ENCODE results near the gene TRAPPC14. TPM values are rescaled to one million over a fixed set of nuclear protein-coding genes. Genes with fewer than 3 reads are reported as not detected.

The TRAPPC14 gene
- total and polyA plus RNA-seq, 2 of the 13 experiments (the other 11 are each of a cell fraction or from before 2014, with no cell fraction given) = 4.7 to 9.6 TPM

DNA sequence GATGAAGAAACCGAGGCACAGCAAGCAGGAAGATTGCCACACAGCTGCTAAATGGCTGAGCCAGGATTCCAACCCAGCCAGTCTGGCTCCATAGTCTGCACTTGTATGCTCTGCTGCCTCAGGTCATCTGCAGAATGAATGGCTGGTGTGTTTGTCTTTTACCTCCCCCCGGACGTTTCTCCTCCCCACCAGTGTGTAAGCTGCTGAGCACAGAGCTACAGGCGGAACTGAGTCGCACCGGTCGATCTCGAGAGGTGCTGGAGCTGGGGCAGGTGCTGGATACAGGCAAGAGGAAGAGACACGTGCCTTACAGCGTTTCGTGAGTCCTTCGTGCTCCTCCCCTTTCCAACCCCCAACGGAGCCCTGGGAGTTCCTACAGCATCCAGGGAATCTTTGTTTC lies 36.5 kb downstream of the TRAPPC14 start (continued):
- TF ChIP-seq, protein P1, sequence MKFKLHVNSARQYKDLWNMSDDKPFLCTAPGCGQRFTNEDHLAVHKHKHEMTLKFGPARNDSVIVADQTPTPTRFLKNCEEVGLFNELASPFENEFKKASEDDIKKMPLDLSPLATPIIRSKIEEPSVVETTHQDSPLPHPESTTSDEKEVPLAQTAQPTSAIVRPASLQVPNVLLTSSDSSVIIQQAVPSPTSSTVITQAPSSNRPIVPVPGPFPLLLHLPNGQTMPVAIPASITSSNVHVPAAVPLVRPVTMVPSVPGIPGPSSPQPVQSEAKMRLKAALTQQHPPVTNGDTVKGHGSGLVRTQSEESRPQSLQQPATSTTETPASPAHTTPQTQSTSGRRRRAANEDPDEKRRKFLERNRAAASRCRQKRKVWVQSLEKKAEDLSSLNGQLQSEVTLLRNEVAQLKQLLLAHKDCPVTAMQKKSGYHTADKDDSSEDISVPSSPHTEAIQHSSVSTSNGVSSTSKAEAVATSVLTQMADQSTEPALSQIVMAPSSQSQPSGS (CRISPR knock-in tag; IDR thresholded peaks at IDR 0.05) = peak; percentile 44; the same call in 1 of the 2 replicates
- TF ChIP-seq POLR2G (IDR thresholded peaks at IDR 0.05; ENCODE audit: low read depth, low read length) (peak; percentile 56; the same call in 1 of the 2 replicates), GATAD2A (CRISPR knock-in tag; IDR thresholded peaks at IDR 0.05) (peak; percentile 63; the same call in 1 of the 2 replicates), SALL1 (CRISPR knock-in tag; IDR thresholded peaks at IDR 0.05) (peak; percentile 71), ZNF34 (CRISPR knock-in tag; IDR thresholded peaks at IDR 0.05; ENCODE audit: borderline replicate concordance) (no peak), CHD2 (IDR thresholded peaks at IDR 0.05; ENCODE audit: low read depth, low read length) (no peak), RARA (CRISPR knock-in tag; IDR thresholded peaks at IDR 0.05) (peak; percentile 52; the same call in 1 of the 2 replicates), ONECUT2 (CRISPR knock-in tag; IDR thresholded peaks at IDR 0.05) (peak; percentile 73), ZMYM3 (CRISPR knock-in tag; IDR thresholded peaks at IDR 0.05) (peak; percentile 42), FOXK1 (CRISPR knock-in tag; IDR thresholded peaks at IDR 0.05; ENCODE audit: borderline replicate concordance, low read depth) (peak; percentile 31; the same call in 1 of the 2 replicates), KDM2A (CRISPR knock-in tag; IDR thresholded peaks at IDR 0.05; ENCODE audit: borderline replicate concordance, low read depth) (peak; percentile 59; the same call in 1 of the 2 replicates), SIN3A (IDR thresholded peaks at IDR 0.05; ENCODE audit: borderline replicate concordance, low read depth, low read length) (peak; percentile 65; the same call in 1 of the 2 replicates), ZSCAN21 (CRISPR knock-in tag; IDR thresholded peaks at IDR 0.05; ENCODE audit: borderline replicate concordance) (0 out of 2 replicates have a peak, but pooled peaks have one; percentile 55), ZSCAN31 (CRISPR knock-in tag; IDR thresholded peaks at IDR 0.05; ENCODE audit: low read depth) (peak; percentile 62; the same call in 1 of the 2 replicates), THAP11 (CRISPR knock-in tag; IDR thresholded peaks at IDR 0.05) (peak; percentile 72), ZSCAN25 (CRISPR knock-in tag; IDR thresholded peaks at IDR 0.05) (no peak), RAD51 (IDR thresholded peaks at IDR 0.05; ENCODE audit: borderline replicate concordance) (no peak), CBX5 (CRISPR knock-in tag; IDR thresholded peaks at IDR 0.05; ENCODE audit: borderline replicate concordance) (peak; percentile 75), ZC3H13 (CRISPR knock-in tag; IDR thresholded peaks at IDR 0.05) (no peak; the same call in 1 of the 2 replicates), ZNF30 (CRISPR knock-in tag; IDR thresholded peaks at IDR 0.05) (no peak)
- TF ChIP-seq, protein P2, sequence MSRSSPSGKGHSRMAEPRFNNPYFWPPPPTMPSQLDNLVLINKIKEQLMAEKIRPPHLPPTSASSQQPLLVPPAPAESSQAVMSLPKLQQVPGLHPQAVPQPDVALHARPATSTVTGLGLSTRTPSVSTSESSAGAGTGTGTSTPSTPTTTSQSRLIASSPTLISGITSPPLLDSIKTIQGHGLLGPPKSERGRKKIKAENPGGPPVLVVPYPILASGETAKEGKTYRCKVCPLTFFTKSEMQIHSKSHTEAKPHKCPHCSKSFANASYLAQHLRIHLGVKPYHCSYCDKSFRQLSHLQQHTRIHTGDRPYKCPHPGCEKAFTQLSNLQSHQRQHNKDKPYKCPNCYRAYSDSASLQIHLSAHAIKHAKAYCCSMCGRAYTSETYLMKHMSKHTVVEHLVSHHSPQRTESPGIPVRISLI (CRISPR knock-in tag; IDR thresholded peaks at IDR 0.05; ENCODE audit: borderline replicate concordance) = peak; percentile 65; the same call in 1 of the 2 replicates
- TF ChIP-seq, protein P3, sequence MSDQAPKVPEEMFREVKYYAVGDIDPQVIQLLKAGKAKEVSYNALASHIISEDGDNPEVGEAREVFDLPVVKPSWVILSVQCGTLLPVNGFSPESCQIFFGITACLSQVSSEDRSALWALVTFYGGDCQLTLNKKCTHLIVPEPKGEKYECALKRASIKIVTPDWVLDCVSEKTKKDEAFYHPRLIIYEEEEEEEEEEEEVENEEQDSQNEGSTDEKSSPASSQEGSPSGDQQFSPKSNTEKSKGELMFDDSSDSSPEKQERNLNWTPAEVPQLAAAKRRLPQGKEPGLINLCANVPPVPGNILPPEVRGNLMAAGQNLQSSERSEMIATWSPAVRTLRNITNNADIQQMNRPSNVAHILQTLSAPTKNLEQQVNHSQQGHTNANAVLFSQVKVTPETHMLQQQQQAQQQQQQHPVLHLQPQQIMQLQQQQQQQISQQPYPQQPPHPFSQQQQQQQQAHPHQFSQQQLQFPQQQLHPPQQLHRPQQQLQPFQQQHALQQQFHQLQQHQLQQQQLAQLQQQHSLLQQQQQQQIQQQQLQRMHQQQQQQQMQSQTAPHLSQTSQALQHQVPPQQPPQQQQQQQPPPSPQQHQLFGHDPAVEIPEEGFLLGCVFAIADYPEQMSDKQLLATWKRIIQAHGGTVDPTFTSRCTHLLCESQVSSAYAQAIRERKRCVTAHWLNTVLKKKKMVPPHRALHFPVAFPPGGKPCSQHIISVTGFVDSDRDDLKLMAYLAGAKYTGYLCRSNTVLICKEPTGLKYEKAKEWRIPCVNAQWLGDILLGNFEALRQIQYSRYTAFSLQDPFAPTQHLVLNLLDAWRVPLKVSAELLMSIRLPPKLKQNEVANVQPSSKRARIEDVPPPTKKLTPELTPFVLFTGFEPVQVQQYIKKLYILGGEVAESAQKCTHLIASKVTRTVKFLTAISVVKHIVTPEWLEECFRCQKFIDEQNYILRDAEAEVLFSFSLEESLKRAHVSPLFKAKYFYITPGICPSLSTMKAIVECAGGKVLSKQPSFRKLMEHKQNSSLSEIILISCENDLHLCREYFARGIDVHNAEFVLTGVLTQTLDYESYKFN (CRISPR knock-in tag; conservative IDR thresholded peaks at IDR 0.05) = peak; percentile 76
- TF ChIP-seq, protein P4, sequence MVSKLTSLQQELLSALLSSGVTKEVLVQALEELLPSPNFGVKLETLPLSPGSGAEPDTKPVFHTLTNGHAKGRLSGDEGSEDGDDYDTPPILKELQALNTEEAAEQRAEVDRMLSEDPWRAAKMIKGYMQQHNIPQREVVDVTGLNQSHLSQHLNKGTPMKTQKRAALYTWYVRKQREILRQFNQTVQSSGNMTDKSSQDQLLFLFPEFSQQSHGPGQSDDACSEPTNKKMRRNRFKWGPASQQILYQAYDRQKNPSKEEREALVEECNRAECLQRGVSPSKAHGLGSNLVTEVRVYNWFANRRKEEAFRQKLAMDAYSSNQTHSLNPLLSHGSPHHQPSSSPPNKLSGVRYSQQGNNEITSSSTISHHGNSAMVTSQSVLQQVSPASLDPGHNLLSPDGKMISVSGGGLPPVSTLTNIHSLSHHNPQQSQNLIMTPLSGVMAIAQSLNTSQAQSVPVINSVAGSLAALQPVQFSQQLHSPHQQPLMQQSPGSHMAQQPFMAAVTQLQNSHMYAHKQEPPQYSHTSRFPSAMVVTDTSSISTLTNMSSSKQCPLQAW (CRISPR knock-in tag; IDR thresholded peaks at IDR 0.05) = 0 out of 2 replicates have a peak, but pooled peaks have one; percentile 11
- TF ChIP-seq, protein P5, sequence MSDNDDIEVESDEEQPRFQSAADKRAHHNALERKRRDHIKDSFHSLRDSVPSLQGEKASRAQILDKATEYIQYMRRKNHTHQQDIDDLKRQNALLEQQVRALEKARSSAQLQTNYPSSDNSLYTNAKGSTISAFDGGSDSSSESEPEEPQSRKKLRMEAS (IDR thresholded peaks at IDR 0.05) = peak; percentile 92

Measured in HepG2 (cell line).